KMS-11 (cell line): ENCODE data around the gene EPHX1.

Experiments used
- H2AFZ ChIP-seq: fragments of 200-600 bp; sonication (generic); 2 replicates; pipeline ENCODE4 v1.6.1; 2016; ENCODE audit warnings: antibody characterized with exemption, mixed run types, low read depth
- H3K27ac ChIP-seq: fragments of 200-600 bp; sonication (generic); 2 replicates; pipeline ENCODE4 v1.6.1; 2016; ENCODE audit warnings: mild to moderate bottlenecking, mixed run types
- H3K27me3 ChIP-seq: fragments of 200-600 bp; sonication (generic); 2 replicates; pipeline ENCODE4 v1.6.1; 2017; ENCODE audit warnings: mild to moderate bottlenecking, low read depth, mixed run types, moderate library complexity; ENCODE audit not compliant: insufficient read depth
- H3K36me3 ChIP-seq: fragments of 200-600 bp; sonication (generic); 2 replicates; pipeline ENCODE4 v1.6.1; 2017; ENCODE audit warnings: mild to moderate bottlenecking, mixed run types; ENCODE audit not compliant: insufficient read depth
- H3K4me1 ChIP-seq: fragments of 200-600 bp; sonication (generic); 2 replicates; pipeline ENCODE4 v1.6.1; 2016; ENCODE audit warnings: mild to moderate bottlenecking, low read depth, mixed run types; ENCODE audit not compliant: poor library complexity, severe bottlenecking
- H3K4me2 ChIP-seq: fragments of 200-600 bp; sonication (generic); 2 replicates; pipeline ENCODE4 v1.7.0; 2016; ENCODE audit warnings: mild to moderate bottlenecking, mixed run types
- H3K4me3 ChIP-seq: fragments of 200-600 bp; sonication (generic); IDR thresholded peaks from 2 replicates; pipeline ENCODE4 v1.6.1; 2017; ENCODE audit warnings: low read depth, low read length, mixed read lengths; ENCODE audit not compliant: insufficient read depth
- H3K79me2 ChIP-seq: fragments of 200-600 bp; sonication (generic); 2 replicates; pipeline ENCODE4 v1.6.1; 2016; ENCODE audit warnings: low read depth, mixed run types; ENCODE audit not compliant: insufficient read depth
- H3K9ac ChIP-seq: fragments of 200-600 bp; sonication (generic); 2 replicates; pipeline ENCODE4 v1.6.1; 2016; ENCODE audit warnings: mild to moderate bottlenecking, mixed run types
- H4K20me1 ChIP-seq: fragments of 200-600 bp; sonication (generic); 2 replicates; pipeline ENCODE4 v1.6.1; 2016; ENCODE audit warnings: mild to moderate bottlenecking, mixed run types; ENCODE audit not compliant: insufficient read depth
- TF ChIP-seq, protein P1 (sequence below): fragments of 200-600 bp; sonication (generic); conservative IDR thresholded peaks from 2 replicates; pipeline ENCODE4 v1.6.1; 2017; ENCODE audit warnings: low read depth, mild to moderate bottlenecking, antibody characterized with exemption, low read length, moderate library complexity, mixed read lengths

EPHX1 gene

GRCh38 chr1:225845571-225846259 is 35.8 kb downstream of the EPHX1 start:
- Histone ChIP-seq H3K4me1 (peaks cover 16% of the 10 kb centered on the region), H2AFZ (no peak overlapping the region), H4K20me1 (no peaks in the 10 kb centered on the region), H3K4me3 (no peak overlapping the region), H3K4me2 (no peak overlapping the region), H3K79me2 (no peaks in the 10 kb centered on the region), H3K9ac (no peak overlapping the region), H3K36me3 (no peaks in the 10 kb centered on the region; the same call in 1 of the 2 replicates), H3K27ac (no peak overlapping the region), H3K27me3 (no peaks in the 10 kb centered on the region)
- TF ChIP-seq, protein P1, sequence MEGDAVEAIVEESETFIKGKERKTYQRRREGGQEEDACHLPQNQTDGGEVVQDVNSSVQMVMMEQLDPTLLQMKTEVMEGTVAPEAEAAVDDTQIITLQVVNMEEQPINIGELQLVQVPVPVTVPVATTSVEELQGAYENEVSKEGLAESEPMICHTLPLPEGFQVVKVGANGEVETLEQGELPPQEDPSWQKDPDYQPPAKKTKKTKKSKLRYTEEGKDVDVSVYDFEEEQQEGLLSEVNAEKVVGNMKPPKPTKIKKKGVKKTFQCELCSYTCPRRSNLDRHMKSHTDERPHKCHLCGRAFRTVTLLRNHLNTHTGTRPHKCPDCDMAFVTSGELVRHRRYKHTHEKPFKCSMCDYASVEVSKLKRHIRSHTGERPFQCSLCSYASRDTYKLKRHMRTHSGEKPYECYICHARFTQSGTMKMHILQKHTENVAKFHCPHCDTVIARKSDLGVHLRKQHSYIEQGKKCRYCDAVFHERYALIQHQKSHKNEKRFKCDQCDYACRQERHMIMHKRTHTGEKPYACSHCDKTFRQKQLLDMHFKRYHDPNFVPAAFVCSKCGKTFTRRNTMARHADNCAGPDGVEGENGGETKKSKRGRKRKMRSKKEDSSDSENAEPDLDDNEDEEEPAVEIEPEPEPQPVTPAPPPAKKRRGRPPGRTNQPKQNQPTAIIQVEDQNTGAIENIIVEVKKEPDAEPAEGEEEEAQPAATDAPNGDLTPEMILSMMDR: peak; percentile 82

DNA sequence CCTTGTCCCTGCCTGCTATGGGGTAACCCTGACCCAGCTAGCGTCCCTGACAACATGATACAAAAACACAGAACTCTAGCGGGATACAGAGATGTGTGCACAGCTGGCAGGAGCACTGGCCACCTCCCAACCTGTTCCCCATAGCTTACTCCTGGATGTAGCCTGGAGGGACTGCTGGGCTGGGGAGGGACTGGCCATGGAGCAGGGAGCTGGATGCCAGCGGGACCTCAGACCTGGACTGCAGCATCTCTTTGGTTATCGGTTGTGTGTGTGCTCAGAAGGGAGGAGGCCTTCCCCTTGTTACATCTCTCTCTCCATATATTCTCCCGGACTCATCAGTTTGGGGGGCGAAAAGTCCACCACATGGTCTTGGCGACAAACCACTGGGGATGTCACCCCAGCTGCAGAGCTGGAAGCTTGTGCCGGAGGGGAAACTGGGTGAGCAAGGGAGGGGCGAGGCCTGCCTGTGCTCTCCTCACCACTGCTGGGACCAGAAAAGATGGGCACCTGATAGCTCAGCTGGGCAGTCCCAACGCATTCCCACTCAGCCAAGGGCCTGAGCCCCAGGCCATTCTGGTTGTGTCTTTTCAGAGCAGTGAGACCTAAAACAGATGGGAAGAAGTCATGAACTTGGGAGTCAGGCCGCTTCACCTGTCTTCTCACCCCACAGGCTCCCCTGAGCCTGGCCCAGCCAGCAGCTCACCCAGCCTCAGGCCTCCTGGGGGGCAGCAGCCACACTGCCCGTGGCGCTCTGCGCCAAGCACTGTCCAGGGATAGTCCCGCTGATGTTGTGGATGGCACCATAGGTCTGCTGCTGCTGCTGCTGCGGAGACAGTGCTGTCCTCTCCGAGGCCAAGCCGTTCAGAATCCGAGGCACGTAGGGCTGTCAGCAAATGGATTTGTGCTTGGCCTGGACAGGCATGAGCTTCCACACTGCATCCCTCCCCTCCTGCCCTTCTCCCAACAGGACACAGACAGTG is 36.7 kb downstream of the EPHX1 start:
- Histone ChIP-seq H2AFZ (no peak overlapping the region), H3K27me3 (no peaks in the 10 kb centered on the region), H3K4me1 (peaks cover 22% of the 10 kb centered on the region), H4K20me1 (no peaks in the 10 kb centered on the region), H3K9ac (no peak overlapping the region), H3K4me2 (no peak overlapping the region), H3K79me2 (no peaks in the 10 kb centered on the region), H3K27ac (no peak overlapping the region), H3K4me3 (no peak overlapping the region), H3K36me3 (no peaks in the 10 kb centered on the region; the same call in 1 of the 2 replicates)
- TF ChIP-seq, protein P1: no peak

DNA sequence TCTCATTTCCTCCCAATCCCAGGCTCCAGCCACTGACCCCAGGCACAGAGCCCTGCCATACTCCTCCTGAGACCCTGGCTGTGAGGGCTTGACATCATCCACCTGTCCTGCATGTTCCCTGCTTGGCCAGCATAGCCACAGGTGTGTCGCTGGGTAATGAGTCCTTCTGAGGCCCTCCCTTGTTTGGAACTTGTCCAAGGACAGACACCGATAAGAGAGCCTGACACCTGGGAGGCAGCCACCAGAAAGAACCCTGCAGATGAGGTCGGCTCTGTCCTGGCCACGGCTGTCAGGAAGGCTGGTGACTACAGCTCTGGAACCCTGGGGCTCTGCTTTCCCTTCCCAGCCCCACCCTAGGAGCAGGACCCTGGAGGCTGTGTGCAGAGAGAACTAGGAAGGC is 37.7 kb downstream of the EPHX1 start:
- Histone ChIP-seq H3K36me3 (no peaks in the 10 kb centered on the region; the same call in 1 of the 2 replicates), H3K4me2 (no peak overlapping the region), H3K27me3 (no peaks in the 10 kb centered on the region), H3K4me3 (no peak overlapping the region), H3K79me2 (no peaks in the 10 kb centered on the region), H3K27ac (no peak overlapping the region; the same call in 1 of the 2 replicates), H3K9ac (no peak overlapping the region), H2AFZ (no peak overlapping the region), H3K4me1 (peaks cover 32% of the 10 kb centered on the region), H4K20me1 (no peaks in the 10 kb centered on the region)
- TF ChIP-seq, protein P1: no peak

- Histone ChIP-seq H3K36me3 (no peaks in the 10 kb centered on the region; the same call in 1 of the 2 replicates), H3K79me2 (no peaks in the 10 kb centered on the region), H3K9ac (no peak overlapping the region), H3K27ac (no peak overlapping the region; the same call in 1 of the 2 replicates), H3K4me2 (no peak overlapping the region), H4K20me1 (no peaks in the 10 kb centered on the region), H2AFZ (no peak overlapping the region), H3K27me3 (no peaks in the 10 kb centered on the region), H3K4me1 (peaks cover 39% of the 10 kb centered on the region), H3K4me3 (no peak overlapping the region)
- TF ChIP-seq, protein P1: no peak
These were observed 38.4 kb downstream of the EPHX1 start for GRCh38 chr1:225848030-225848955.
